LNCAP (cell line): ENCODE results near the gene WDR5.

ENCODE experiments used
- CTCF ChIP-seq: fragments of 450-650 bp; IDR thresholded peaks from 2 replicates; pipeline ENCODE4 v1.5.1; 2017; ENCODE audit warnings: mild to moderate bottlenecking

Gene WDR5

DNA sequence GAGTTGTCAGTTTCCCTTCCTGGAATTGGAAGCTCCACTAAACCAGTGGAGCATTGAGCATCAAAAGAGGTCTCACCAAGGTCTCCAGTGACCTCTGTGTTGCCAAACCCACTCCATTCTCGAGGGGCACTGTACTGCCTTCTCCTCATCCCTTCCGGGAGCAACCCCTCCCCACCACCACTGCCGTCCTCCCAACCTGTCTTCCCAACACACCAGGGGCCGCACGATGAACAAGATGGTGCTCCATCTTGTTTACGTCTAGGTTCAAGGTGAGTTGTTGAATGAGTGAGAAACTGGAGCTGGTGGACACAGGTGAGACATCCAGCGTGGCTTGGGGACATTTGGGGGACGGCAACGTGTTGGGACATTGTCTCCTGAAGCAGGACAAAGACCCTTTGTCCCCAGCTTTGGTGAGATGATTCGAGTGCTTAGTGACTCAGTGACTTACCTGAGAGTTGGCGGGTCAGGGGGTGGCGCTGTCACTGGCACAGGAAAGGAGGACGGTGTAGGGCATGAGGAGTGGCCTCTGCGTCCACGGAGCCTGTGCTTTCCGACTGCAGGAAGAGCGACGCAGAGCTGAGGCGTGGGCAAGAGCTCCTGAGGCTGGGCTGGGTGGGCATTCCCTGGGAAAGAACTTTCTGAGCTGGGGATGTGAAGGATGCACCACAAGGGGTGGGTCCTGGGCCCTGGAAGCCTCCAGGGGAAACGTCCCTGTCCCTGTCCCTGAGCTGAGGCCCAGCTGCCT lies 73.3 kb downstream of the WDR5 start:
- TF ChIP-seq CTCF: no peak
